Nucleus accumbens (tissue), 56 donors: ENCODE results near the gene CHRNB2.
"Not testable (repeated sequence)": the region's sequence is repeated elsewhere in the genome, so short reads cannot be mapped to it uniquely, and the experiment has no call there.

Source experiments
- DNase-seq, 56 donors: peaks; one replicate each; lab custom pipeline; 2025; lab: John Stamatoyannopoulos, UW

CHRNB2 gene, protein sequence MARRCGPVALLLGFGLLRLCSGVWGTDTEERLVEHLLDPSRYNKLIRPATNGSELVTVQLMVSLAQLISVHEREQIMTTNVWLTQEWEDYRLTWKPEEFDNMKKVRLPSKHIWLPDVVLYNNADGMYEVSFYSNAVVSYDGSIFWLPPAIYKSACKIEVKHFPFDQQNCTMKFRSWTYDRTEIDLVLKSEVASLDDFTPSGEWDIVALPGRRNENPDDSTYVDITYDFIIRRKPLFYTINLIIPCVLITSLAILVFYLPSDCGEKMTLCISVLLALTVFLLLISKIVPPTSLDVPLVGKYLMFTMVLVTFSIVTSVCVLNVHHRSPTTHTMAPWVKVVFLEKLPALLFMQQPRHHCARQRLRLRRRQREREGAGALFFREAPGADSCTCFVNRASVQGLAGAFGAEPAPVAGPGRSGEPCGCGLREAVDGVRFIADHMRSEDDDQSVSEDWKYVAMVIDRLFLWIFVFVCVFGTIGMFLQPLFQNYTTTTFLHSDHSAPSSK

DNA sequence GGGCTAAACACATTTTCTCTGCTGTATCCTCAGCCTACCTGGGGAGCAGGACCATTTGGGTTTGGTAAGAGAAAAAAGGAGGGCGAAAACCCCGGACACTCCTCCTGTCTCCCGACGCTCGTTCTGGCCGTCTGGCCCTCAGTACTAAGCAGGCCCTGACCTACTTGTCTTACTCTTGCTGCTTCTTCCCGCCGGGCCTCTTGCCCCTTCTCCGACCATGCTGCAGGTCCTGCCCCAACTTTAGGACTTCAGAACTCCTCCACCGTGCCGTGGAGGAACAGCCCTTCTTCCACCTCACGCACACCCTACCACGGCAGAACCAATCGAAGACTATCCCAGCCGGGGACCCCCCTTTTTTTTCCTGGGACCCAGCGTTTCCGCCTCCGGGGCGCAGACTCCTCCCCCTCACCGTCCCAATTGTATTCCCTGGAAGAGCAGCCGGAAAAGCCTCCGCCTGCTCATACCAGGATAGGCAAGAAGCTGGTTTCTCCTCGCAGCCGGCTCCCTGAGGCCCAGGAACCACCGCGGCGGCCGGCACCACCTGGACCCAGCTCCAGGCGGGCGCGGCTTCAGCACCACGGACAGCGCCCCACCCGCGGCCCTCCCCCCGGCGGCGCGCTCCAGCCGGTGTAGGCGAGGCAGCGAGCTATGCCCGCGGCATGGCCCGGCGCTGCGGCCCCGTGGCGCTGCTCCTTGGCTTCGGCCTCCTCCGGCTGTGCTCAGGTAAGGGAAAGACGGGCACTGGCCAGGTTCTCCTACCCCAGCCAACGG is at the start of gene CHRNB2:
Gene CHRNB2 (plus strand): TSS at position 393 of the 771 bp plus-strand sequence. CDS start 267 bp downstream, at position 660.
- DNase-seq = peak in 45 of 56 donors; percentile 12 to 83 (median 50)

DNA sequence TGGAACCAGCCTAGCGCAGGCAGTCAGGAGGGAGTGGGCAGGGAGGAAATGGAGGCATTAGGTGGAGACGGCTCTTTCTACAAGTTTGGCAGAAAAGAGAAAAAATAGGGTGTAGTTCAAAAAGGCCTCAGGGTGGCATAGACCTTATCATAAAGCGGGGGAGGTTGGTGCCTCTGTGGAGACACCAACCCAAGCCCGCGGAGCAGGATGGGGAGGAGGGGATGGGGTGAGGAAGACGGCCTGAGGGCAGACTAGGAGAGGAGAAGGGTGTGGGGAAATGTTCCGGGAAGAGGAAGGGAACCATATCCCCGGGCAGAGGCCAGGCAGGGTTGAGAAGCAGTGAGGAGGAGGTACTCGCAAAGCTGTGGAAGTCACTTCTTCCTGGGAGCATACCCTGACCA is 48.0 kb upstream of the CHRNB2 start:
- DNase-seq = no peak

DNA sequence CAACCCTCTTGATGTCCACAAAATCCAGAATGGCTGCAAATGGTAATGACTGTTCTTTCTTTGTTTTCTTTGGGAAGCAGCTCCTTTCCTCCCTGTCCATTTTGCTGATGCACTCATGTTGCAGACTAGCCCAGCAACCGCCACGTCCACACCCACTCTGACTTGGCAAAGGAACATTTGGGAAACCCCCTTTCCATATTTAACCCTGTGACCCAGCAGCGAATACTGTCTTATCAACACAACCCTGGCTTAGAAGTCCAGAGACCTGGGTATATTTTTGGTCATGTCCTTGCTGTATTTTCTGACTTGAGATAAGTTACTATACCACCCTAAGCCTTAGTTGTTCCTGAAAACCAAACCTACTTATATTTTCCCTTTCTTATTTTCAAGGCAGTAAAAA is 47.2 kb upstream of the CHRNB2 start:
- DNase-seq = no peak

DNA sequence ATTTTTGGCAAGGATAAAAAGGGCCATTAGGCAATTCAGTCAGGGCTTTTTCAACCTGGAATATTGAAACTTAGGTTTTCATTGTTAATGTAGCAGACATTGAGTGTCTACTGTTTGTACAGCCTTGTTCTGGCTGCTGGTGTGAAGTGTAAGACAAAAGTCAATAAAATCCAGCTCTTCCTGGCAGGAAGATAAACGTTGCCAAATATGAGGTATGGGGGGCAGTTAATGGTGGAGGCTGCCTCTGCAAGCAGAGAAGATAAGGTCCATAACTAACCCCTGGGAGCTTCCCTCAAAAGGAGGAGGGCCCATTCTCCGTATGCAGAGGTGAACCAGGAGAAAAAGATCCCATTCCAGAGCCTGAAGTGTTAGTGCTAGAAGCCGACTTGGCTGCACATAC is 45.9 kb upstream of the CHRNB2 start:
- DNase-seq = no peak

DNA sequence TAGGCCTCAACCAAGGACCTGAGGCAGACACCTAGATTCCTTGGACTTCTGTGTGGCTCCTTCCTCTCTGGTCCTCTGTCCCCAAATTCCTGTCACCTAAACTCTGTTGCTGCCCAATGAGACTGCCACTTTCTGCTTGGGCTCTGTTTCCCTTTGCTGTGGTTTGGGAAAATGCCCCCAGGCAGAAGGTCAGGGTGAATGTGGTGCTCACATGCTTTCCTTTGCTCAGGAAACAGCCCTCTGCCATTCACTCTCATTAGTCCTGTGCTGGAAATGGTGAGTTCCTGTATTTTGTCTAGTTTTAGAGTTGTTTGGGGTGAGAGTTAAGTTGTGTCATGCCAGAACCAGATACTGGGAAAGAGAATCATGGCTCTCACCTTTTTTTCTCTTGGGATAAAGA is 42.7 kb upstream of the CHRNB2 start:
- DNase-seq = no peak

DNA sequence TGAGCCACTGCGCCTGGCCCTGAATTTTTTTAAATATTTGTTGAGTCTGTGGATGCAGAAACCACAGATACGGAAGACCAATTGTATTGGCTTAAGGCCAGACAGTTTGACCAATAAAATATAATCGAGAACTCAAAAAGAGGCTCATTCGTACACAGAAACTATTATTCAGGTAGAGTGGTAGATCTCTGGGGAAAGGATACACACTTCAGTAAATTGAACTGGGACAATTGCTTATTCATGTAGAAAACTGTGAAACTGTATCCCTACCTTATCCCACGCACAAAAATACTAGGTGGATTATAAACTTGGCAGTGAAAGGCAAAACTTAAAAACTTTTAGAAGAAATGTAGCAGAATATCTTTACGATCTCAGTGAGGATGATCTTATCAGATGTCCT is 40.4 kb upstream of the CHRNB2 start:
- DNase-seq = no peak

DNA sequence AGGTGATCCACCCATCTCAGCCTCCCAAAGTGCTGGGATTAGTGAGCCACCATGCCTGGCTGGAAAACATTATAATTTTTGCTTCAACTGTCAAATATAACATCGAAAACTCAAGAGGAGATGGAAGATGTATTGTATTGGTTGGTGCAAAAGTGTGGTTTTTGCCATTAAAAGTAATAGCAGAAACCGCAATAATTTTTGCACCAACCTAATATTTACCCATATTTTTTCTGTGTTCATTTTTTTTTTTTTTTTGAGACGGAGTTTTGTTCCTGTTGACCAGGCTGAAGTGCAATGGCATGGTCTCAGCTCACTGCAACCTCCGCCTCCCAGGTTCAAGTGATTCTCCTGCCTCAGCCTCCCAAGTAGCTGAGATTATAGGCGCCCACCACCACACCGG is 38.3 kb upstream of the CHRNB2 start:
- no peak for DNase-seq

DNA sequence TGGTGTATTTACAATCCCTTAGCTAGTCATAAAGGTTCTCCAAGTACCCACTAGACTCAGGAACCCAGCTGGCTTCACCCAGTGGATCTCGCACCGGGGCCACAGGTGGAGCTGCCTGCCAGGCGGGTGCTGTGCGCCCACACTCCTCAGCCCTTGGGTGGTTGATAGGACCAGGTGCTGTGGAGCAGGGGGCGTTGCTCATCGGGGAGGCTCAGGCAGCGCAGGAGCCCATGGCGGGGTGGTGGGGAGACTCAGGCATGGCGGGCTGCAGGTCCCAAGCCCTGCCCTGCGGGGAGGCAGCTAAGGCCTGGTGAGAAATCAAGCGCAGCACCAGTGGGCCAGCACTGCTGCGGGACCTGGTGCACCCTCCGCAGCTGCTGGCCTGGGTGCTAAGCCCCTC is 35.6 kb upstream of the CHRNB2 start:
- DNase-seq = not testable (repeated sequence)

DNA sequence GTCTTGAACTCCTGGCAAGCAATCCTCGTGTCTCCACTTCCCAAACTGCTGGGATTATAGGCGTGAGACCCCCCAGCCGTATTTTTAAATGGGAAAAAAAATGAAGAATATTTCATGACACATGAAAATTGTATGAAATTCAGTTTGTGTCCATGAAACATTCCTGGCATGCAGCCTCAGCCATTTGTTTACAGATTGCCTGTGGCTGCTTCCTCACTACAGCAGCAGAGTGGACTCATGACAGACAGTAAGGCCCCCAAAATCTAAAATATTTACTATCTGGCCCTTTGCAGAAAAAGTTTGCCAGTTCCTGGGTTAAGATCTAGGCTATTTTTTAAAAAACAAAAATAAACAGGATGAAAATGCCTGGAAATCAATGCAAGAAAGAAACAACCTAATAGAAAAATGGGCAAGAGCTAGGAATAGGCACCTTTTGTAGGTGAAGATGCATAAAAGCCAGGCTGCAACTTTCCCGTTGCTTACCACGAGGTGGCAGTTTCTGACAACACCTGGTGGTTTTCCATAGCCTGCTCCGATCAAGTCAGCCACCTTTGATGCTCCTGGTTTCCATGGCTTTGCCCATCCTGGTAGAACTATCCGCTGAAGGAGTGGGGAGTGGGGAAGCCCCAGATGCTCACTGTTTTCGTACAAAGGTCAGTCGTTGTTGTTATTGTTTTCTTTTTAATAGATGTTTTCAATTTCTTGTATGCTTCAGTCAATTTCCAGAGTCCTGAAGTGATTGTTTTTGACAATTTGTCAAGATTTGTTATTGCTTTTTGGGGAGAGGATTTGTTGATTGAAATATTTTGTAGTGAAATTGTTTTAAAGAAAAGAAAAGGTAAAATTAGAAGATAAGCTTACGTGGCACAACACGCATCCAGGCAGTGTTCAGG is 33.4 kb upstream of the CHRNB2 start:
- no peak for DNase-seq

DNA sequence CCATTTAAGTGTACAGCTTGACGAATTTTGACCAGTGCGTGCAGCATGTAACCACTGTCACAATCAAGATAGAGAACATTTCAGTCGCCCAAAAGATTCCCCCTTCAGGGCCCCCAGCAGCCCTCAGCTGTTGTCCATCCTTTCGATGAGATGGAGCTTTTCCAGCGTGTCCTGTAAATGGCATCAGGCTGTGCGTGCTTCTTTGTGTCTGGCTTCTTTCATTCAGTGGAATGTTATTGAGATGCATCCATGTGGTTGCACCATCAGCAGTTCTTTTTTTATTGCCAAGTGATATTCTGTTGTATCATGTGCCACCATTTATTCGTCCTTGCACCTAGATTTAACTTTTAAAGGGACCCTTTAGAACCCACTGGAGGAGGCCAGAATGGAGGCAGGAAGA is 31.0 kb upstream of the CHRNB2 start:
- DNase-seq = no peak

DNA sequence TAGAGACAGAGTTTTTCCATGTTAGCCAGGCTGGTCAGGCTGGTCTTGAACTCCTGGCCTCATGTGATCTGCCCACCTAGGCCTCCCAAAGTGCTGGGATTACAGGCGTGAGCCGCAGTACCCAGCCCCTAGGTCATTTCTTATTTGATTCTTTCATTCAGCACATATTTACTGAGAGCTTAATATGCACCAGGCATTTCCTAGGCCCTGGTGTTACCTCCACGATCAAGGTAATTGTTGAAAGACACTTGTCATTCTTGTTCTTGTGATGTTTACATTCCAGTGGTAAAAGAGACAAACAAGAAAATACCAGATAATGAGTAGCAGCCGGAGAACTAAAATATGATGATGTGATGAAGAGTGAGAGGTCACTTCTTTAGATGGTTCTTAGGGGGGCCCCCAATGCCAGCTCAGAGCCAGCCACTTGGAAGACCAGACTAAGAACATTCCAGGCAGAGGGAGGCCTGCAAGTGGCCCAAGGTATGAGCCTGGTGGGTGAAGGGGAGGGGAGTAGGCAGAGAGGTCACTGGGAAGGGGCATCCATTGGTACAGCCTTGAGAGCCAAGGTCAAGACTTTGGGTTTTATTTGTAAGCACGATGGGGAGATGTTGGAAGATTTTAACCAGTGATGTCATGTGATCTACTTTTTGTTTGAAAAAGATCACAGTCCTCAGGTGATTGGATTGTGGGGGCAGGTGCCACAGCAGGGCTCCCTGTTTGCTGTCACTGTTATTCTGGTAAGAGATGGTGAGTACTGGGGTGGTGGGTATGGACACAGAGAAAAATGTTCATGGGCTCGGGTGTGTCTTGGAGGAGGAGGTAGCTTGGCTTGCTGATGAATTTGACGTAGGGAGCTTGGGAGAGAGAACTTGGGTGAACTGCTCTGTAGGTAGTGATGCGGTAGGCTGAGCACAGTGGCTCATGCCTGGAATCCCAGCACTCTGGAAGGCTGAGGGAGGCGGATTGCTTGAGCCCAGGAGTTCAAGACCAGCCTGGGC is 27.8 kb upstream of the CHRNB2 start:
- DNase-seq = no peak

DNA sequence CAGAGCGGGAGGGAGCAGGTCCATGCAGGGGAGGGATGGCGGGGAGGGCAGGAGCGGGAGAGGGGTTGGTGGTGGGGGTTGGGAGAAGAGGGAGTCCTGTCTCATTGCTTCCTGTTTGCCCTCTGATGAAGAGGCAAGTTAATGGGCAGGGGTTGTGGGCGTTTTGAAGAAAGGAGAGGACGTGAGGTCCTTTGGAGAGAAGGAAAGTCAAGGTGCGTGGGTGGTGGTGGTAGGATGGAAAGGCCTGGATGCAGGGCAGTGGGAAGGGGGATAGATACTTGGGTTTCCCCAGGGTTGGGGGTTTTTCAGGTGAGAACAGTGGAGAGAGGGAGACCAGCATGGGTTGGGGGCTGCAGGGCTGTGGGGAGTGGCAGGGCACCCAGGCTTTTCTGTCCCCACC is 26.3 kb upstream of the CHRNB2 start:
- DNase-seq = no peak

DNA sequence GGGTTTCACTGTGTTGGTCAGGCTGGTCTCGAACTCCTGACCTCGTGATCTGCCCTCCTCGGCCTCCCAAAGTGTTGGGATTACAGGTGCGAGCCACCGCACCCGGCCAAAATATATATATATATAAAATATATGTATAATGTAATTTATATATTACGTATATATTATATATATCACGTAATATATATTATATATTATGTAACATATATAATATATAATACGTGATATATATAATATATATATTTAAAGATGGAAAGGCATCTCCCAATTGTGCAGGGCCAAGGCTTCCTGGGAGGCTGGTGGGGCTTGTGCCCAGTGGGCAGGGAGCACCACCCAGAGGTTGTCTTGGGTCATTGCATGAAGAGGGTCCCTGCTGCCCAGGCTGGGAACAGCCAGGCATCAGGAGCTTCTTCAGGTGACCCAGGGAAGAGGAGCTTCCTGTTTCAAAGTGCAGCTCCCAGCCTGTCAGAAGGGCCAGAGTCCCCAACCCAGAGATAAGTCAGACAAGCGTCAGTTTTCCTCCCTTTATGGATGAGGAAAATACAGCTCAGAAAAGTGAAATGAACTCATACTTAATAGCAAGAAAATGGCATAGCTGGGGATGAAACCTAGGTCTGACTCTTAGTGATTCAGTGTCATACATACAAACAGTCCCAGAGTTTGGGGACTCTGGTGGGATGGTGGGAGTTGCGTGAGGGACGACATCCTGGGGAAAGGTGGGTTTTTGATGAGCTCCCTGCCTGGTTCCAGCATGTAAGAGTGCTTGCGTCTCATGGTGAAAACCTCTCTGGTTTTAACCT is 21.1 kb upstream of the CHRNB2 start:
- peak in 36 of 56 donors; percentile 2 to 62 (median 18) for DNase-seq

DNA sequence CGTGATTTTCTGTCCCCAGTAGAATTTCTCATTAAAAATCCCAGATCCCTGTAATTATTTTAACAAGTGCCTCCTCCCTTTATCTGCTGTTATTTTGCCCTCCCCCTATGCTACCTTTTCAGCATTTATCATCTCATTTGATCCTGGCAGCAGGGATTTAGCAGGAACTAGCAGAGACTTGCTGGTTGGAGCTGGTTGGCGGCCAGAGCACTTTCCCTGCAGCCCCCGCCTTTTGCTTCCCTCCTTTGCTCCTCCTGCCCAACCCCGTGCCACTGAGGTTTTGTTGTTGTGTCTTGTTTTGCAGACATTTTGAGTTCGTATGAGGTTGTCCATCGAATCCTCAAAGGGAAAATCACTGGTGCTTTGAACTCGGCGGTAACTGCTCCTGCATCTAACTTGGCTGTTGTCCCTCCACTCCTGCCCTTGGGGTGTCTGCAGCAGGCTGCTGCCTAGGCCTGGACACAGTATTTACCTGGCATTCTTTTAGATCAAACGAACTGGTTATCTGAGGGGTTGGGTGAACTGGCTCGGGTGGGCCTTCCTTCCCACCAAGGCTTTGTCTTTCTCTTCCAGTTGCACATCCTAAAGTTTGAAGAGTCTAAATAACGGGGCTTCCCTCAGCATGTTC is 20.4 kb upstream of the CHRNB2 start:
- no peak for DNase-seq

DNA sequence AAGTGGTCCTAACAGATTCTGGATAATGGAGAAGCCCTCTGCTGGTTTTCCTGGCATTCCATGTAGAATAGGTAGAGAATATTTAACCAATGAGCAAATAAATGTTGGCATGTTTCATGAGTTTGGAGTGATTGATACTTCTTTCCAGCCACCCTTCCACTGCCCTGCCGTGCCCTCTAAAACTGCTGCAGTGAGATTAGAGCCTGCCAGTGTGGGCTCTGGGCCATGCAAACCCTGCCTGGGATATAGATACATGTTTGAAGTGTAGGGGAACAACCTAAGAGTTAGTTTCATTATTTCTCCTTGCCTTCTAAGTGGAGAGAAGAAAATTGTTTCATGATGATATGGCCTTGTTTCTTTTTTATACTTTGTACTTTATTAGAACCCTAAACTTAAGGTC is 19.6 kb upstream of the CHRNB2 start:
- DNase-seq = no peak

DNA sequence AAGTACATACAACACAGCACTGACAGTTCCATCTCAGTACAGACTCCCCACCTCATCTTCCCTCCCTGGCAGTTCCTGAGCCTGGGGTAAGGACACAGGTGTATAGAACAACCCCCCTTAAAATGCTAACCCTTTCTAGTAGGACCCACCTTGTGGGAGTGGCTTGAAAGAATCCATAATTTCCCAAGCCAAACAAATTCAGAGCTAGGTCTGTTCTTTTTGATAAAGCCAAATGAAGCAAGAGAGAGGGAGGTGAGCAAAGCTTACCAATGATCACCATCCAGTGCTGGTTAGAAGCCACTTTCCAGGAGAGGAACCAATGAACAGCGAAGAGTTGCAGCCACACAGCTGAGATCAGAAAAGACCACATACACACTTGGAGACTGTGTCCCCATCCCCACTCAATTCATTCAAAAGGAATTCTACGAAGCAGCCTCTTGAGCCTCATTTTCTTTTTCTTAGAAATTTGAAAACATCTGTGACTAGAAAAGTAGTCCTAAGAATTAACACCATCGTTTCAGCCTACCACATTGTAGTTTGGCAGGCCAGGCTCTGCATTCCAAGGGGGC is 18.3 kb upstream of the CHRNB2 start:
- no peak for DNase-seq

DNA sequence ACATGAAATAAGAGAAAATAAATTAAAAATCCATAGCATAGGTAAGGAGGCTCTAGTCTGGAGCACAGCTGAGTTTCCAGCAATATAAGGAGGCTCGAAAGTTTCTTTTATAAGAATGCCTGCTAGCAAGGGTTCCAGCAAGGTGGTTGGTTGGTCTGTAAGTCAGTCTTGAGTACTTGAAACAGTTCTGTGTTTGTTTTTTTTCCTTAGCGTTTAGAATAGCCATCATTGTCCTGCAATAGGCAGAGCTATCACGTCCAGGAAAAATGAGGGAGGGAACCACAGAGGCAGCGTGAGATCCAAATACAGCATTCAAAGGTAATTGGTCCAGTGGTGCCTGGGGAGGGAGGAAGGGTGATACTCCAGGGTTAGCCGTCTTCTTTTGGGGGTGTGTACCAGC is 17.5 kb upstream of the CHRNB2 start:
- DNase-seq = no peak

DNA sequence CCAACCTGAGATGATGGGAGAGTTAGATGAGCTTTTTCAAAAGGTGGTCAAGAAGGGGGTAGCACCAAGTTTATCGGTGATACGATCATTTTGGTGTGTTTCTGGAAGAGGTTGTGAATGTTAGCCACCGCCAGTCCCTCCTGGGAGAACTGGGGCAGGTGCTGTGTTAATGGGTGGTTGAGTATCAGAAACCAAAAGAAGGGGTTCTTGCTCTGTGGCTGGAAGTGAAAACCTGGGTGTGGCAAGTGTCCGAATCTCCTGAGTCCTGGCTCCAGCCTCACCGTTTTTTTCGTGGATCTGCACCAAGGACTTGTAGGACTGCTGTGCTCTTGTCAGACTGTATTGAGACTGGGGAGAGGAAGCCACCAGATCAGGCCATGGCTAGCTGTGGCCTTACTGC is 16.9 kb upstream of the CHRNB2 start:
- no peak for DNase-seq
